HG03025 (cell line): ENCODE results near the gene DDX39B.
A peak's percentile ranks its signal among the peaks of the same experiment; 100 is the strongest.
"Not testable (repeated sequence)": the region's sequence is repeated elsewhere in the genome, so short reads cannot be mapped to it uniquely, and the experiment has no call there.

Experiments
- ATAC-seq: cut with Tn5 transposase; IDR thresholded peaks from one replicate; pipeline ENCODE4 v1.9.1; 2021; ENCODE audit warnings: mild to moderate bottlenecking, moderate library complexity; ENCODE audit not compliant: unreplicated experiment, low FRiP score

Gene DDX39B

DNA sequence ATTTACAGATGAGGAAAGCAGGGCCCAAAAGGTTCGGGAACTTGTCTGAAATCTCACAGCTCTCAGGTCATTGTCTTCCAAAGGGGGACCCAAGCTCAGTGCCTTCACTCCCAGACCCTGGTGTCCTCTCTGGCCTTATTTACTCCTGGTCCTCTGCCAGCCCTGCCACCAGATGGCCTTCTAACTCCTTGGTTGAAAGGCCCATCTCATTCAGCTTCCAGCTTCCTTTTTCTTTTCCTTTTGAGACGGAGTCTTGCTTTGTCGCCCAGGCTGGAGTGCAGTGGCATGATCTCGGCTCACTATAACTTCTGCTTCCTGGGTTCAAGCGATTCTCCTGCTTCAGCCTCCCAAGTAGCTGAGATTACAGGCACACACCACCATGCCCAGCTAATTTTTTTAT lies 9.6 kb upstream of the DDX39B start:
- not testable (repeated sequence) for ATAC-seq

DNA sequence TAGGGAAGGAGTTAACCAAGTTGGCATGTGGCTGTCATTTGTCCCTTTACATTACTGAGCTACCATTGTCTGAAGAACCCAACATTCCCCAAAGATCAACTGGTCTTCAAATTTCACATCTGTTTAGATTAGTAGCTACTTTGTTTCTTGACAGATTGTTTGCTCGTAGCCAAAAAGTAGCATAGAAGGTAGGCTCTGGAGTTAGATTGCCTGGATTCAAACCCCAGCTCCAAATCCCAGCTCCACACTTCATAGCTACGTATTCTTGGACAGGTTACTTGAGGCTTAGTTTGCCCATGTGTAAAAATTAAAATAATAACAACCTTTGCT lies 6.7 kb upstream of the DDX39B start:
- no peak for ATAC-seq

DNA sequence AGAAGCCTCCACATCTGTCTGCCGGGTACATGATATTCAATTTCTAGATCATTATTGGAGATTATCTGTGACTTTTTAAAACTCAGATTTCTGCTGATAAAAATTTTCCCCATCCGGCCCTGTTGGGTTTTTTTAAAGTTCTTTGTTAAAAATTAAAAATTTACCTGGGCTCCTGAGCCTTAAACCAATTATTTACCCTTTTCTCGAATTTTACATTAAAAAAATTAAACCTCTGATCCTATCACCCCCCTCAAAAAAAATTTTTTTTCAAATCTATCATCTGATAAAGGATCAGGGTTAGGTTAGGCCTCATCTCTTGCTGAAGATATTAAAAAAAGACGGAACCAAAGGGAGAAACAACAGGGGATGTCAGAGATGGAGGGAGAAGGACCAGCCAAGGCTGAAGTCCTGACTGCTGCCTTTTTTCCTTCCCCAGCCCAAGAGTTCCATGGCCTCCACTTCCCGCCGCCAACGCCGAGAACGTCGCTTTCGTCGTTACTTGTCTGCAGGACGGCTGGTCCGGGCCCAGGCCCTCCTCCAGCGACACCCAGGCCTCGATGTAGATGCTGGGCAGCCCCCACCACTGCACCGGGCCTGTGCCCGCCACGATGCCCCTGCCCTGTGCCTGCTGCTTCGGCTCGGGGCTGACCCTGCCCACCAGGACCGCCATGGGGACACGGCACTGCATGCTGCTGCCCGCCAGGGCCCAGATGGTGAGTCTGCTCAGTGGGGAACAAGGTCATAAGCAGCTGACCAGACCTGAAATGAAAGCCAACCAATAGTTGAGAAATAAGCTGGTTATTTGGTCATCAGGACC lies 6.1 kb upstream of the DDX39B start:
- ATAC-seq: no peak

- ATAC-seq: peak; percentile 3
Measured at GRCh38 chr6:31546958-31547726, 5.3 kb upstream of the DDX39B start, which contains the start of gene NFKBIL1. NFKBIL1 (plus strand) TSS chr6:31547608; CDS start chr6:31547695, 87 bp downstream.

DNA sequence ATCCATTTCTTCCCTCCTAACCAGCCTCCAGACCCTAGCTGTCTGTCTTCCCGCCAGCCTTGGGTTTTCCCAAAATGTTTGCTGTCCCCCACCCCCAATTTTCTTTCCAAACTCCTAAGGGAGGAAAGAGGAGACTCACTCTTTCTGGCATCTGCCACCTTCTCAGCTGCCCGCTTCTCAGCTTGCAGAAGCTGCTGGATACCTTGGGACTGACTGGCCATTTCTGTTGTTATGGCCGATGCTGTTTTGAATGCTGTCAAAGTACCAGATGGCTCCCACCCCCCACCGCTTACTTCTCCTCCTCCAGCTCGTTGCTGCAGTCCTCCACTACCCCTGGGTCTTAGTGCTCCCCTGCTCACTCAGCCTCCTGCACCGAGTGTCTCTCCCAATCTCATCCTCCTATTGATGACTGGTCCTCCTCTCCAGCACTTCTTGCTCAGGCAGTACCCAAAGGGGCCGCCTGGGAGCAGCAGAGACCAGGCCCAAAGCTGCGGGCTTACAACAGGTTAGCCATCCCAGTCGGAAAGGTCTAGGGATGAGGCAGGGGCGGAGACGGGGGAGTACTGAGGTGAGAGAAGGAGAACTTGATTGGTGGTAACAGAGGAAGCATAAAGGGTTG lies 4.6 kb upstream of the DDX39B start, which contains the start of gene ATP6V1G2:
Gene ATP6V1G2 (minus strand): TSS at position 270 of the 619 bp plus-strand sequence. CDS start 49 bp downstream, at position 221.
- peak; percentile 38 for ATAC-seq

DNA sequence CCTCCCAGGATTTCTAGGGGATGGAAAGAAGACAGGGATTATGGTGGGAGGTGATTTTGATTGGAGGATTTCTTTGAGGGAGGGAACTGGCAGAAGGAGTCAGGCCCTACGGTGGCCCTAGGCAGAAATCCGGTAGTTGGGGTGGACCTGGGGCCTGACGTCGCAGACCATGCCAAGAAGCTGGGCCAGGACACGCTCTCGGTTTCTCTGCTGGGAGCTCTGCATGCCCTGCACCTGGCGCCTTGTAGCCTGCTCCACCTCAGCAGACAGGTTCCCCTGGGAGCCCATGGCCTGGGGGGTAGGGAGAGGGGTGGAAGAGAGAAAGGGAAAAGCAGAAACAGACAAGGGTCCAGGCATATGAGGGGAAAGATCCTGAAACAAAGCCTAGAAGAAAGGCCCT lies 3.5 kb upstream of the DDX39B start:
- ATAC-seq: no peak

- ATAC-seq: no peak
Measured at GRCh38 chr6:31544676-31545075, 2.9 kb upstream of the DDX39B start.

GRCh38 chr6:31543639-31544038 lies 1.8 kb upstream of the DDX39B start:
- ATAC-seq: no peak

GRCh38 chr6:31541059-31541657 lies 645 bp downstream of the DDX39B start:
- no peak for ATAC-seq

- ATAC-seq: no peak
Measured at GRCh38 chr6:31540640-31541039, 1.2 kb downstream of the DDX39B start.

GRCh38 chr6:31538805-31539400 lies 2.9 kb downstream of the DDX39B start:
- no peak for ATAC-seq

- ATAC-seq: no peak
Measured at GRCh38 chr6:31535538-31536324, 6.1 kb downstream of the DDX39B start.

DNA sequence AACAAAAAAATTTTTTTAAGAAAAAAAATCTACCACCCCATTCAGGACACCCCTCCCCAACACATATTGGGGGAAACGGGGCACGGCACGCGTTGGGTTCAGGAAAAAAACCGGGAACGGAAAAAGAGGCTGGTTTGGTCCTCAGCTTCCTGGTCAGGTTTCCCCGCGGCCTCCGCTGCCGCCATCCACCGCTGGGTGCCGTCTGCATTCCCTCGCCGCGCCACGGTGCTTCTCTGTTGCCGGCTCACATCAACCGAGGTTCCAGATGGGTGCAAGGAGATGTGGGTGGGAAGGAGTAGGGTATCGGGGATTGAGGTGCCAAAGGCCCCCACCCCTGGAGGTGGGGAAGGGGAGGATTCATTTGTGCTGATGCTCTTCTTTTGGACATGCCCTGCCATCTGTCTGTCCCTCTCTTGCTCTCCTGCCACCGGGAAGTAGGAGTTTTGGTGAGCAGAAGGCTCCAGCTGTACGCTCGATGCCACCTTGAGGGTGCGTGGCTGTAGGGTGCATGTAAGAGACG lies 7.2 kb downstream of the DDX39B start:
- no peak for ATAC-seq

DNA sequence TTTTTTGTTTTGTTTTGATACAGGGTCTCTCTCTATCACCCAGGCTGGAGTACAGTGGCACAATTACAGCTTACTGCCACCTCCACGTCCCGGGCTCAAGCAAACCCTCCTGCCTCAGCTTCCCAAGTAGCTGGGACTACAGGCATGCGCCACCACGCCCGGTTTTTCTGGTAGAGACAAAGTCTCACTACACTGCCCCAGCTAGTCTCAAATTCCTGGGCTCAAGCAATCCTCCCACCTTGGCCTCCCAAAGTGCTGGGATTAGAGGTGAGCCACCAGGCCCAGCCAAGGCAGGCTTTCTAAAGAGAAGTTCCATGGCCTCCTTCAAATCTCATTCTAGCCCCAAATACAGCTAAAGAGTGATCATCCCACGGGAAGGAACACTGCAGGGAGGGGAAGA lies 7.8 kb downstream of the DDX39B start:
- ATAC-seq: no peak

DNA sequence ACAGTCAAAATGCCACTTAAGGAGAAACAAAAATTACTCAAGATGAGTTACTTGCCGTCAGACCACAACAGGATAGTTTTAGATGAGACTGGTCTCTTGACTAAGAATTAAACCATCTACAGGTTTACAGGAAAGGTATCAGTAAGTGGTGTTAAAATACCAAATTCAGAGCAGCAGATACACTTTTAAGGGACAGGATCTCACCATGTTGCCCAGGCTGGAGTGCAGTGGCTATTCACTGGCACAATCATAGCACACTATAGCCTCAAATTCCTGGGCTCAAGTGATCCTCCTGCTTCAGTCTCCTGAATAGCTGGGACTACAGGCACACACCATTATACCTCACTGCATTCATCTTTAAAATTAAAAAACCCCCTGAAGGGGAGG lies 8.4 kb downstream of the DDX39B start:
- no peak for ATAC-seq

GRCh38 chr6:31532644-31533454 lies 9.0 kb downstream of the DDX39B start:
- no peak for ATAC-seq

DNA sequence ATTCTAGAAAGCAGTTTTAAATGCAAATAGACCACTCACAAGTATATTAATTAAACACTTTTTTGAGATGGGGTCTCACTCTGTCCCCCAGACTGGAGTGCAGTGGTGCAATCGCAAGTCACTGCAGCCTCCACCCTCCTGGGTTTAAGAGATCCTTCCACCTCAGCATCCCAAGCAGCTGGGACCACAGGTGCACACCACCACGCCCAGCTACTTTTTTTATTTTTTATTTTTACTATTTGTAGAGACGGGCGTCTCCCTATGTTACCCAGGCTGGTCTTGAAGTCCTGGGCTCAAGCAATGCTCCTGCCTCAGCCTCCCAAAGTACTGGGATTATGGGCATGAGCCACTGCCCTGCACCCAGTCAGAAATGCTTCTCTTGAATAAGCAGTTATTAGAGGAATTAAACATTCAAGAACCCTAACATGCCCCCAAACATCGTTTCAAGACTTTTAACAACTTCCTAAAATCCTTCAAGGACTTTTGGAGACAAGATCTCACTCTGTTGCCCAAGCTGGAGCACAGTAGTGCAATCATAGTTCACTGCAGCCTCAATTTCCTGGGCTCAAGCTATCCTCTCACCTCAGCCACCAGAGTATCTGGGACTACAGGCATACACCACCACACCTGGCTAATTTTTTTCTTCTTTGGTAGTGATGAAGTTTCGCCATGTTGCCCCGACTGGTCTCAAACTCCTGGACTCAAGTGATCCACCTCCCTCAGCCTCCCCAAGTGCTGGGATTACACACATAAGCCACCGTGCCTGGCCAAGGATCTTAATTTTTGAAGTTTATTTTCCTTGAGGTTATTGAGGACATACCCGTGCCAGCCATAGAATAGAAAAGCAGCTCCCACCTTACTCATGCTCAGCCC lies 9.8 kb downstream of the DDX39B start:
- ATAC-seq: no peak

DNA sequence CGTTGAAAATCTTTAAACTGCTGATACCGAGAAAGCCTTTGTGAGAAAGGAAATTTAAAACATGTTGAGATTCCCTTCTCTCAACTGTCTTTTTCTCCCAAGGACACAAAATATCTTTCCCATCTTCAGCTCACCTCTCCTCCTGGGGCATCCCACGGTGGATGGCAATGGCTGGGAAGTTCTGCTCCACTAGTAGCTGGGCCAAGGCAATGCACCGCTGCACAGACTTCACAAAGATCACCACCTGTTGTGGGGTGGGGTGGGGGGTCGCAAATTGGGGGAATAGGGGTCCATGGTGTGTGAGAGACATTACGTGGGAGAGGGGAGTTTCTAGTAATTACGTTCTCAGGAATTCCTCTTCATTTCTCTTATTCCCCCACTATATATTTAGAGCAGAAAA lies 10.6 kb downstream of the DDX39B start:
- ATAC-seq: no peak
